Nephron progenitor cell (in vitro differentiated cells): ENCODE results near the gene PSG2.
"Not testable (repeated sequence)": the region's sequence is repeated elsewhere in the genome, so short reads cannot be mapped to it uniquely, and the experiment has no call there.

Source experiments
- DNase-seq: peaks from one replicate; pipeline ENCODE4 v3.0.0; 2021
- H3K27ac Mint-ChIP-seq: 2 replicates; pipeline ENCODE4 v1.8.0; 2021; ENCODE audit warnings: mild to moderate bottlenecking, moderate library complexity, mixed read lengths
- H3K27me3 Mint-ChIP-seq: 2 replicates; pipeline ENCODE4 v1.8.0; 2021; ENCODE audit warnings: mild to moderate bottlenecking, low read depth, mixed read lengths; ENCODE audit not compliant: poor library complexity
- H3K36me3 Mint-ChIP-seq: 2 replicates; pipeline ENCODE4 v1.8.0; 2021; ENCODE audit warnings: low read depth, mixed read lengths
- H3K4me1 Mint-ChIP-seq: 2 replicates; pipeline ENCODE4 v1.8.0; 2021; ENCODE audit warnings: mixed read lengths
- H3K4me3 Mint-ChIP-seq: 2 replicates; pipeline ENCODE4 v1.8.0; 2021; ENCODE audit warnings: mild to moderate bottlenecking, moderate library complexity, mixed read lengths
- H3K9me3 Mint-ChIP-seq: 2 replicates; pipeline ENCODE4 v1.8.0; 2021; ENCODE audit warnings: mild to moderate bottlenecking, moderate library complexity, mixed read lengths
- CTCF ChIP-seq: fragments of 200-600 bp; sonication (generic); IDR thresholded peaks from 2 replicates; pipeline ENCODE4 v1.5.0; 2021; ENCODE audit warnings: antibody characterized with exemption

Gene PSG2

GRCh38 chr19:43082601-43083000, at the start of gene PSG2:
Gene PSG2, minus strand, starts transcription at chr19:43082701. Its CDS starts 132 bp downstream, at chr19:43082569.
- H3K9me3 Mint-ChIP-seq: peaks cover 91% of the 10 kb centered on the region
- H3K36me3 Mint-ChIP-seq, H3K4me3 Mint-ChIP-seq, H3K27me3 Mint-ChIP-seq, H3K4me1 Mint-ChIP-seq, DNase-seq, H3K27ac Mint-ChIP-seq: not testable (repeated sequence)

- H3K36me3 Mint-ChIP-seq, H3K4me3 Mint-ChIP-seq, H3K27me3 Mint-ChIP-seq, H3K4me1 Mint-ChIP-seq, H3K27ac Mint-ChIP-seq, DNase-seq: not testable (repeated sequence)
- H3K9me3 Mint-ChIP-seq: peaks cover 73% of the 10 kb centered on the region
Observed at GRCh38 chr19:43131281-43131842, 48.9 kb upstream of the PSG2 start.

- DNase-seq, H3K36me3 Mint-ChIP-seq, H3K4me1 Mint-ChIP-seq, H3K4me3 Mint-ChIP-seq, H3K27me3 Mint-ChIP-seq, H3K27ac Mint-ChIP-seq: not testable (repeated sequence)
- peaks cover 75% of the 10 kb centered on the region for H3K9me3 Mint-ChIP-seq
Observed at GRCh38 chr19:43129197-43129596, 46.7 kb upstream of the PSG2 start.

GRCh38 chr19:43127336-43127735, 44.8 kb upstream of the PSG2 start:
- not testable (repeated sequence) for DNase-seq, H3K4me1 Mint-ChIP-seq, H3K36me3 Mint-ChIP-seq, H3K4me3 Mint-ChIP-seq, H3K27ac Mint-ChIP-seq, H3K27me3 Mint-ChIP-seq
- peaks cover 77% of the 10 kb centered on the region for H3K9me3 Mint-ChIP-seq

- TF ChIP-seq CTCF: no peak
- Mint-ChIP-seq H3K4me3 (no peak overlapping the region), H3K4me1 (no peaks in the 10 kb centered on the region), H3K27me3 (no peaks in the 10 kb centered on the region), H3K9me3 (peaks cover 83% of the 10 kb centered on the region), H3K27ac (no peak overlapping the region), H3K36me3 (no peaks in the 10 kb centered on the region)
- no peak for DNase-seq
Observed at GRCh38 chr19:43126720-43127119, 44.2 kb upstream of the PSG2 start.

- Mint-ChIP-seq H3K4me3 (no peak overlapping the region), H3K9me3 (peaks cover 85% of the 10 kb centered on the region), H3K27ac (no peak overlapping the region), H3K36me3 (no peaks in the 10 kb centered on the region), H3K27me3 (no peaks in the 10 kb centered on the region), H3K4me1 (no peaks in the 10 kb centered on the region)
- TF ChIP-seq CTCF: no peak
- no peak for DNase-seq
Observed at GRCh38 chr19:43124360-43124759, 41.9 kb upstream of the PSG2 start.

- not testable (repeated sequence) for H3K4me1 Mint-ChIP-seq, H3K27ac Mint-ChIP-seq, H3K4me3 Mint-ChIP-seq, H3K27me3 Mint-ChIP-seq, DNase-seq, H3K36me3 Mint-ChIP-seq
- H3K9me3 Mint-ChIP-seq: peaks cover 84% of the 10 kb centered on the region
Observed at GRCh38 chr19:43120433-43121026, 38.0 kb upstream of the PSG2 start.

- H3K27ac Mint-ChIP-seq, DNase-seq, H3K4me3 Mint-ChIP-seq, H3K36me3 Mint-ChIP-seq, H3K27me3 Mint-ChIP-seq, H3K4me1 Mint-ChIP-seq: not testable (repeated sequence)
- H3K9me3 Mint-ChIP-seq: peaks cover 84% of the 10 kb centered on the region
Observed at GRCh38 chr19:43119526-43119925, 37.0 kb upstream of the PSG2 start.

GRCh38 chr19:43116421-43116820, 33.9 kb upstream of the PSG2 start:
- not testable (repeated sequence) for DNase-seq, H3K4me3 Mint-ChIP-seq, H3K27me3 Mint-ChIP-seq, H3K27ac Mint-ChIP-seq, H3K36me3 Mint-ChIP-seq, H3K4me1 Mint-ChIP-seq
- H3K9me3 Mint-ChIP-seq: peaks cover 83% of the 10 kb centered on the region

GRCh38 chr19:43115548-43115947, 33.0 kb upstream of the PSG2 start:
- H3K9me3 Mint-ChIP-seq: peaks cover 76% of the 10 kb centered on the region
- H3K36me3 Mint-ChIP-seq, DNase-seq, H3K27me3 Mint-ChIP-seq, H3K27ac Mint-ChIP-seq, H3K4me1 Mint-ChIP-seq, H3K4me3 Mint-ChIP-seq: not testable (repeated sequence)

GRCh38 chr19:43115064-43115463, 32.6 kb upstream of the PSG2 start:
- not testable (repeated sequence) for DNase-seq, H3K4me3 Mint-ChIP-seq, H3K27me3 Mint-ChIP-seq, H3K4me1 Mint-ChIP-seq, H3K36me3 Mint-ChIP-seq, H3K27ac Mint-ChIP-seq
- peaks cover 76% of the 10 kb centered on the region for H3K9me3 Mint-ChIP-seq

GRCh38 chr19:43114626-43115025, 32.1 kb upstream of the PSG2 start:
- H3K4me3 Mint-ChIP-seq, H3K36me3 Mint-ChIP-seq, H3K4me1 Mint-ChIP-seq, H3K27me3 Mint-ChIP-seq, H3K27ac Mint-ChIP-seq, DNase-seq: not testable (repeated sequence)
- peaks cover 75% of the 10 kb centered on the region for H3K9me3 Mint-ChIP-seq

- peaks cover 67% of the 10 kb centered on the region for H3K9me3 Mint-ChIP-seq
- H3K36me3 Mint-ChIP-seq, DNase-seq, H3K27me3 Mint-ChIP-seq, H3K4me1 Mint-ChIP-seq, H3K27ac Mint-ChIP-seq, H3K4me3 Mint-ChIP-seq: not testable (repeated sequence)
Observed at GRCh38 chr19:43107401-43107800, 24.9 kb upstream of the PSG2 start.
